Activated CD4-positive, alpha-beta T cell treated with anti-CD3 and anti-CD28 coated beads, Interleukin-2, amount 50 U/mL, for 48 hours (primary cell): Measurements from ENCODE around the gene SPN.
"Not testable (repeated sequence)": the region's sequence is repeated elsewhere in the genome, so short reads cannot be mapped to it uniquely, and the experiment has no call there.

Source experiments
- DNase-seq, 2 experiments: peaks; one replicate each; pipeline ENCODE4 v3.0.0-alpha.2; 2020

The SPN gene, protein sequence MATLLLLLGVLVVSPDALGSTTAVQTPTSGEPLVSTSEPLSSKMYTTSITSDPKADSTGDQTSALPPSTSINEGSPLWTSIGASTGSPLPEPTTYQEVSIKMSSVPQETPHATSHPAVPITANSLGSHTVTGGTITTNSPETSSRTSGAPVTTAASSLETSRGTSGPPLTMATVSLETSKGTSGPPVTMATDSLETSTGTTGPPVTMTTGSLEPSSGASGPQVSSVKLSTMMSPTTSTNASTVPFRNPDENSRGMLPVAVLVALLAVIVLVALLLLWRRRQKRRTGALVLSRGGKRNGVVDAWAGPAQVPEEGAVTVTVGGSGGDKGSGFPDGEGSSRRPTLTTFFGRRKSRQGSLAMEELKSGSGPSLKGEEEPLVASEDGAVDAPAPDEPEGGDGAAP

DNA sequence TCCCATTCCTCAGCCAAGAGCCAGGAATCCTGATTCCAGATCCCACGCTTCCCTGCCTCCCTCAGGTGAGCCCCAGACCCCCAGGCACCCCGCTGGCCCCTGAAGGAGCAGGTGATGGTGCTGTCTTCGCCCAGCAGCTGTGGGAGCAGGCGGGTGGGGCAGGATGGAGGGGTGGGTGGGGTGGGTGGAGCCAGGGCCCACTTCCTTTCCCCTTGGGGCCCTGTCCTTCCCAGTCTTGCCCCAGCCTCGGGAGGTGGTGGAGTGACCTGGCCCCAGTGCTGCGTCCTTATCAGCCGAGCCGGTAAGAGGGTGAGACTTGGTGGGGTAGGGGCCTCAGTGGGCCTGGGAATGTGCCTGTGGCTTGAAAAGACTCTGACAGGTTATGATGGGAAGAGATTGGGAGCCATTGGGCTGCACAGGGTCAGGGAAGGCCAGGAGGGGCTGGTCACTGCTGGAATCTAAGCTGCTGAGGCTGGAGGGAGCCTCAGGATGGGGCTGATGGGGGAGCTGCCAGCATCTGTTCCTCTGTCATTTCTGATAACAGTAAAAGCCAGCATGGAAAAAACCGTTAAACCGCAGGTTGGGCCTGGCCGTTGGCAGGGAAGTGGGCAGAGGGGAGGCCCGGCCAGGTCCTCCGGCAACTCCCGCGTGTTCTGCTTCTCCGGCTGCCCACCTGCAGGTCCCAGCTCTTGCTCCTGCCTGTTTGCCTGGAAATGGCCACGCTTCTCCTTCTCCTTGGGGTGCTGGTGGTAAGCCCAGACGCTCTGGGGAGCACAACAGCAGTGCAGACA, at the start of gene SPN:
Gene SPN, plus strand, starts transcription at position 232 of the 791 bp plus-strand sequence. Its CDS starts 482 bp downstream, at position 714.
- peak; percentile 62 to 70 for DNase-seq

DNA sequence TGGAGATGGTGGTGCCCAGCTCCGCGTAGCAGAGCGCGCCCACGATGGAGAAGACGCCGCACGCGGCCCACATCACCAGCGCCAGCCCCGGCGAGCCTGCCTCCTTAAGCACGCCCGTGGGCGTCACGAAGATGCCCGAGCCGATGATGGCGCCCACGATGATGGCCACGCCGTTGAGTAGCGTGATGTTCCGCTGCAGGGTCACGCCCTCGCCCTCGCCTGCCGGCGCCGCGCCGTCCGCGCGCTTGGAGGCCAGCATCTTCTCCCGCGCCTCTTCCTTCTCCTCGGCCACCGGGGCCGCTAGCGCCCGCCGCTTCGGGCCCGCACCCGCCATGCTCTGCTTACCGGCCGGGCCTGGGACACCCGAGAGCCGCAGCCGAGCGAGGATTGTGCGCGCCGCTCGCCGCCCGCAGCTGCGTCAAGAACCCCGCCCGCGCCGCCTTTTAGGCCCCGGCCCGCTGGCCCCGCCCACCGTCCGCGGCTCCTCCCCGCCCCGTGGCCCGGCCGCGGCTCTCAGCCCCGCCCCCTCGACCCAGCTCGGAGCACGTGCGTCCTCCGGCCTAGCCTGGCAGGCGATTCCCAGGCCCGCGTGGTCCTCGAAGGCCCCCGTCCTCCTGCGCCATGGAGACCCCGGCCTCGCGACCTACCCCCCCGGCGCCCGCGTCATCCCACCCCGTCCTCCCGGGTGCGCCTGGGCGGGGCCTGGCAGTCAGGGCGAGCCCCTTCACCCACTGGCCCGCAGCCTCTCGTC, 49.6 kb upstream of the SPN start:
- peak; percentile 92 for DNase-seq

GRCh38 chr16:29614691-29615314, 48.2 kb upstream of the SPN start:
- not testable (repeated sequence) for DNase-seq

- DNase-seq, result not testable (repeated sequence)
Observed at GRCh38 chr16:29616127-29616526, 46.9 kb upstream of the SPN start.

DNA sequence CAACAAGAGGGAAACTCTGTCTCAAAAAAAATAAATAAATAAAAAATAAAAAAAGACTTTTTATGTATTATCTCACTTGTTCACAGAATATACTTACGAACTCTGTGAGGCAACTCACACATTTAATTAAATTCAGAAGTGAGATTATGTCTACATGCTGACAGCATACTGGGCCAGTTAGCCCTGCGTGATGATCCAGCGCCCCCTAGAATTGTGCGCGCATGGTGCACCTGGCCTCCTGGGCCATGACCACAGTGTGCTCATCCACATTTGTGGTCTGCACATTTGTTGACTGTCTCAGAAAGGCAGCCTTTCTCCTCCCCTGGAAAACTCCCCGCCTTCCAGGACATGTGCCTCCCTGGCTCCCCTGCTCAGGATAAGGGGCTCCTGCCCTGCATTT, 42.5 kb upstream of the SPN start:
- DNase-seq, result peak; percentile 52 to 65

- not testable (repeated sequence) for DNase-seq
Observed at GRCh38 chr16:29622738-29623137, 40.3 kb upstream of the SPN start.

GRCh38 chr16:29623253-29623652, 39.8 kb upstream of the SPN start:
- DNase-seq, result not testable (repeated sequence)

GRCh38 chr16:29625114-29625513, 37.9 kb upstream of the SPN start:
- DNase-seq, result not testable (repeated sequence)

DNA sequence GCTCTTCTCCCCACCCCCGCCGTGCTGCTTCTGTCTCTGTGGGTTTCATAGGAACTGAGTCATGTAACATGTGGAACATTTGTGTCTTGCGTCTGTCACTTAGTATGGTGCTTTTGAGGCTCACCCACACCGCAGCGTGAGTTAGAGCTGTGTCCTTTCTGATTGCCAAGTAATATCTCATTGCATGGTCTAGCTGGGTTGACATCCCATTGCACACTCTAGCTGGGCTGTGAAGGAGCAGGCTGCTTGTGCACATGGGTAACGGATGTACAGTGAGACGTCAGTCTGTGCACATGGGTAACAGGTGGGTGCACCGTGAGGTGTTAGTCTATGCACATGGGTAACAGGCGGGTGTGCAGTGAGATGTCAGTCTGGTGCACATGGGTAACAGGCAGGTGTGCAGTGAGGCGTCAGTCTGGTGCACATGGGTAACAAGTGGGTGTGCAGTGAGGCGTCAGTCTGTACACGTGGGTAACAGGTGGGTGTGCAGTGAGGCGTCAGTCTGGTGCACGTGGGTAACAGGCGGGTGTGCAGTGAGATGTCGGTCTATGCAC, 36.2 kb upstream of the SPN start:
- peak; percentile 63 to 75 for DNase-seq

GRCh38 chr16:29627661-29628075, 35.4 kb upstream of the SPN start:
- DNase-seq, result not testable (repeated sequence)

GRCh38 chr16:29628707-29629106, 34.3 kb upstream of the SPN start:
- not testable (repeated sequence) for DNase-seq

GRCh38 chr16:29629318-29629717, 33.7 kb upstream of the SPN start:
- not testable (repeated sequence) for DNase-seq

DNA sequence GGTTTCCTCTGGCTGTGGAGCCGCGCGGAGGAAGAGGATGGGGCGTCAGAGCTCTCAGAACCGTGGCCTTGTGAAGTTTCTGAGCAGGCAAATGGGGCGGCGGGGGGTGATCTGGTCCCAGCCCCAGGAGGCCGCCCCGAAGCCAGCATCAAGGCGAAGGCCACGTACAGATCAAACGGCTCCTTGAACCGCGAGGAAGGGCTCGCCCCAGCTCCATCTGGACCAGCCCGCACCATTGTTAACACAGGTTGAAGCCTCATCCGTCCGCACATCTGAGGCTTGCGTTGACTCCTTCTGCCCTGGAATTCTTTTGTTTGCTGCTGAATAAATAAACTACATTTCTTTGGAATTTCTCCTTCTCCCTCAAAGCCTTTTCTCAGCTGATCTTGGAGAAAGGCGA, 31.4 kb upstream of the SPN start:
- not testable (repeated sequence) for DNase-seq

DNA sequence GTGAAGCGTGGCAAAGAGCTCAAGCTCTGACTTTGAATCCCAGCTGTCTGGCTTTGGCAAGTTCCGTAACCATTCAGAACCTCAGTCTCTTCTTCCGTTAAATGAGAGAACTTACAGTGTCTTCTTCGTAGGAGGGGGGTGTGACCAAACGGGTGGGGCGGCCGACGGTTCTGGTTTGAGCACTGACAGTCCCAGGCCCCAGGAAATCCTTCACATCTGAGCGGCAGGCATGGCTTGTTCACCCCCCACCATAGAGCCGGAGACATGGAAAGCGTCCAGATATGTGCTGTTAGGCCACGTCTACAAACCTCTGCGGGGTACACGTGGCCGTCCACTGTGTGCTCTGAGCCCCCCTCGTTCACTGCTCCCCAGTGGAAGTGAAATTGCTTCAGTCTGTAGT, 27.1 kb upstream of the SPN start:
- DNase-seq, result not testable (repeated sequence)

- DNase-seq, result not testable (repeated sequence)
Observed at GRCh38 chr16:29636368-29636767, 26.7 kb upstream of the SPN start.

- DNase-seq, result not testable (repeated sequence)
Observed at GRCh38 chr16:29638751-29639150, 24.3 kb upstream of the SPN start.

GRCh38 chr16:29641561-29641960, 21.5 kb upstream of the SPN start:
- no peak for DNase-seq

- DNase-seq, result no peak
Observed at GRCh38 chr16:29643596-29643995, 19.5 kb upstream of the SPN start.

DNA sequence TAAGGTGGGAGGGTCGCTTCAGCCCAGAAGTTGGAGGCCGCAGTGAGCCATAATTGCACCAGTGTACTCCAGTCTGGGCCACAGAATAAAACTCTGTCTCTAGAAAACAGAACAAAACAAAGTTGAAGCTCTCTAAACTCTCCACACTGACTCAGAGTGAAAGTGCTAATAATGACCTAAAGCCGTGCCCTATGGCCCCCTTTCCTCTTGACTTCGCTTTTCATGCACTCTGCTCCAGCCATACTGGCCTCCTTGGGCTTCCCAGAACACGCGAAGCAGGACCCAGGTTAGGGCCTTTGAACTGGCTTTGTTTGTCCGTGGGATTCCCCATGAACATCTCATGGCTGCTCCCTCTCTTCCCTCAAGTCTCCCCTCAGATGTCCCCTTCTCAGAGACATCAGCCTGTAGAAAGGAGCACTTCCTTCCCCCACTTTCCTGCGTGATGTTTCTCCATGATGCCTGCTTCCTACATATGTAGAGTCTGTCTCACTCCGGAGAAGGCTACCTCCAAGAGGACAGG, 18.6 kb upstream of the SPN start:
- DNase-seq, result no peak

DNA sequence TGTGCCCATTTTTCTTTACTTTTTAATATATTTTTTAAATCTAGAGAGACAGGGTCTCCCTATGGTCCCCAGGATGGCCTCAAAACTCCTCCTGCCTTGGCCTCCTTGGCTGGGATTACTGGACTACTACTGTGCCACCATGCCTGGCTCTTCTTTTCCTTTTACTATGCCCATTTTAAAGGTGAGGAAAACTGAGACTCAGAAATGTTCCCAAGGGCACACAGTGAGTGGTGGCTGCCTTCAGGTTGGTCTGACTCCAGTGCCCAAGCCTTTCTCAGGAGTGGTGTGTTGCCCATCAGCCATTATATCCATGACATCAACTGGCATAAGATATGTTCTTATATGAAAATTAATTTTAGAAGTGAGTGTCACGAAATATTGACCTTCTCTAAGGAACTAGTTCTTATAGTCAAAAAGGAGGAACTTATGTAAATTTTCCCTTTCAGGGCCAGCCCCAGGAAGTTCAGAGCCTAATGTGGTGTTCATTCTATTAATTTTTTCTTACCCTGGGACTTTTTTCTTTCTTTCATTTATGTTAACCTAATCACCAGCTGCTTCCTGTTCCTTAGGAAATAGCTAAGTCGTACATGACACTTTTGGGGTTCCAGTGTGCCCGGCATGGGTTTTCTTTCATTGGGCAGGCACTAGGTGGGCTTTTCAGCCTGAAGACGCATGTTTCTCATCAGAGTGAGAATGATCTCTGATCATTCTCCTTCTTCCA, 17.9 kb upstream of the SPN start:
- no peak for DNase-seq

DNA sequence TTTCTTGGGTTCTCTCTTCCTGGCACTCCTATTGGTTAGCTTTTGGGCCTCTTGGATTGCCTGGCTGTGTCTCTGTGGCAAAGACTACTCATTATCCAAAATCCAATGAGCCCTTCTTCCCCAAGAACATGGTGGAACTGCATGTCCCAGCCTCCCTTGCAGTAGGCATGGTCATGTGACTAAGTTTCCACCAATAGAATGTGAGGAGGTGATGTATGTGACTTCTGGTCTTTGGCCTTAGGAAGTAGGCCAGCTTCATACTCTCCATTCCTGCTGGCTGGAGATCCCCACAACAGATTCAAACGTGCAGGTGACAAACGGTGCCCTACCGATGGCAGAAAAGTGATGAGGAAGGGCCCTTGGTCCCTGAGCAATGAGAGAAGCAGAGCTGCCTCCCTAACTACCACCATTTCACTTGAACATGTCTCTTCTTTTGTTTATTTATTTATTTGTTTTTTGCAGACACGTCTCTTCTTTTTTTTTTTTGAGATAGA, 17.3 kb upstream of the SPN start:
- DNase-seq, result no peak
